Liver (tissue), 9 donors: ENCODE results near the gene PDXK. TPM values are rescaled to one million over a fixed set of nuclear protein-coding genes. Genes with fewer than 3 reads are reported as not detected.

Experiments
- DNase-seq: peaks from one replicate; pipeline ENCODE4 v3.0.0-alpha.2; 2017; ENCODE audit warnings: low spot score
- H3K27ac ChIP-seq, 2 donors: one replicate each; pipeline ENCODE4 v1.7.0; 2013; ENCODE audit warnings: inconsistent platforms in 2 of 2, low read length in 2 of 2, control low read depth in 1 of 2, low read depth in 1 of 2, mild to moderate bottlenecking in 1 of 2
- H3K27me3 ChIP-seq, 4 donors: one replicate each; pipeline versions ENCODE4 v1.6.1 to v1.7.0; 2013; ENCODE audit warnings: low read length in 3 of 4, inconsistent platforms in 1 of 4, mild to moderate bottlenecking in 1 of 4, moderate library complexity in 1 of 4; ENCODE audit not compliant: control insufficient read depth in 4 of 4, insufficient read depth in 4 of 4
- H3K36me3 ChIP-seq, 4 donors: one replicate each; pipeline versions ENCODE4 v1.6.1 to v1.7.0; 2013; ENCODE audit warnings: low read length in 3 of 4, mild to moderate bottlenecking in 3 of 4, low read depth in 1 of 4, moderate library complexity in 1 of 4; ENCODE audit not compliant: control insufficient read depth in 4 of 4, insufficient read depth in 3 of 4
- H3K4me1 ChIP-seq, 4 donors: one replicate each; pipeline versions ENCODE4 v1.6.1 to v1.7.0; 2013; ENCODE audit warnings: low read length in 3 of 4, mild to moderate bottlenecking in 3 of 4, moderate library complexity in 1 of 4; ENCODE audit not compliant: control insufficient read depth in 4 of 4, insufficient read depth in 4 of 4
- H3K4me3 ChIP-seq, 3 donors: one replicate each; pipeline versions ENCODE4 v1.6.1 to v1.7.0; 2013; ENCODE audit warnings: low read length in 3 of 3, control low read depth in 1 of 3, low read depth in 1 of 3, mild to moderate bottlenecking in 1 of 3
- H3K9ac ChIP-seq, 2 donors: one replicate each; pipeline ENCODE4 v1.7.0; 2013; ENCODE audit warnings: low read length in 2 of 2, mild to moderate bottlenecking in 2 of 2, moderate library complexity in 2 of 2, control low read depth in 1 of 2, low read depth in 1 of 2
- H3K9me3 ChIP-seq, 4 donors: one replicate each; pipeline versions ENCODE4 v1.6.1 to v1.7.0; 2013; ENCODE audit warnings: low read length in 3 of 4; ENCODE audit not compliant: control insufficient read depth in 4 of 4
- ATF3 ChIP-seq: IDR thresholded peaks from 2 replicates; pipeline ENCODE4 v1.6.1; 2016; ENCODE audit warnings: antibody characterized with exemption
- CTCF ChIP-seq: fragments of 150-350 bp; IDR thresholded peaks from 2 replicates; pipeline ENCODE4 v1.5.1; 2017; ENCODE audit warnings: improper control_type of control experiment, low read depth, low read length; ENCODE audit not compliant: missing input control
- EGR1 ChIP-seq, 2 donors: IDR thresholded peaks; 2 replicates each; pipeline ENCODE4 v1.6.1; 2016 to 2018; ENCODE audit warnings: antibody characterized with exemption in 2 of 2, low read depth in 2 of 2
- FOXA1 ChIP-seq: IDR thresholded peaks from 2 replicates; pipeline ENCODE4 v1.6.1; 2016; ENCODE audit warnings: antibody characterized with exemption
- FOXA2 ChIP-seq: IDR thresholded peaks from 2 replicates; pipeline ENCODE4 v1.6.1; 2016; ENCODE audit warnings: antibody characterized with exemption
- GABPA ChIP-seq, 2 donors: IDR thresholded peaks in 1 of 2; conservative IDR thresholded peaks in 1 of 2; 2 replicates each; pipeline ENCODE4 v1.6.1; 2016; ENCODE audit warnings: antibody characterized with exemption in 2 of 2, mild to moderate bottlenecking in 1 of 2, moderate library complexity in 1 of 2
- HNF4A ChIP-seq, 2 donors: conservative IDR thresholded peaks; 2 replicates each; pipeline ENCODE4 v1.6.1; 2016; ENCODE audit warnings: antibody characterized with exemption in 2 of 2, mild to moderate bottlenecking in 2 of 2
- JUND ChIP-seq, 2 donors: IDR thresholded peaks; 2 replicates each; pipeline ENCODE4 v1.6.1; 2016; ENCODE audit warnings: antibody characterized with exemption in 2 of 2
- MAX ChIP-seq: IDR thresholded peaks from 2 replicates; pipeline ENCODE4 v1.6.1; 2016; ENCODE audit warnings: antibody characterized with exemption
- NR2F2 ChIP-seq: IDR thresholded peaks from 2 replicates; pipeline ENCODE4 v1.6.1; 2016; ENCODE audit warnings: antibody characterized with exemption
- RAD21 ChIP-seq, 2 donors: IDR thresholded peaks; 2 replicates each; pipeline ENCODE4 v1.6.1; 2016; ENCODE audit warnings: antibody characterized with exemption in 2 of 2, mild to moderate bottlenecking in 2 of 2
- REST ChIP-seq: IDR thresholded peaks from 2 replicates; pipeline ENCODE4 v1.6.1; 2016; ENCODE audit warnings: antibody characterized with exemption, mild to moderate bottlenecking
- RXRA ChIP-seq, 2 donors: IDR thresholded peaks; 2 replicates each; pipeline ENCODE4 v1.6.1; 2017 to 2018; ENCODE audit warnings: antibody characterized with exemption in 2 of 2, mild to moderate bottlenecking in 1 of 2
- SP1 ChIP-seq: IDR thresholded peaks from 2 replicates; pipeline ENCODE4 v1.6.1; 2018; ENCODE audit warnings: antibody characterized with exemption, mild to moderate bottlenecking
- YY1 ChIP-seq: IDR thresholded peaks from 2 replicates; pipeline ENCODE4 v1.6.1; 2016; ENCODE audit warnings: antibody characterized with exemption, mild to moderate bottlenecking
- ZBTB33 ChIP-seq: IDR thresholded peaks from 2 replicates; pipeline ENCODE4 v1.6.1; 2016; ENCODE audit warnings: antibody characterized with exemption
- WGBS: extraction: QIAGEN DNeasy Blood & Tissue Kit; methylation state at CpG from one replicate; pipeline ENCODE4 v1.1.7; 2013; 5-methylcytosine and 5-hydroxymethylcytosine counted together
- polyA plus RNA-seq, 2 donors: library from polyadenylated mRNA; stranded (reverse) in 1 of 2; unstranded in 1 of 2; fragments of 200-250 nt in 1 of 2; fragments of >200 nt in 1 of 2; fragmentation: Nextera tagmentation in 1 of 2; extraction: Ambion mirVana in 1 of 2; gene quantifications; one replicate each; pipeline versions ENCODE4 v1.2.1 to v1.2.3, GENCODE V29; 2013 to 2015
- total RNA-seq, 2 donors: library from RNA; depleted of rRNA; stranded (reverse); fragments of >200 nt; gene quantifications; one replicate each; pipeline ENCODE4 v1.2.3, GENCODE V29; 2014
- donor health status: healthy.
- donor health status: healthy.
- donor health status: healthy.
- donor health status: healthy.
- donor health status: healthy.

The PDXK gene
- total and polyA plus RNA-seq, 4 donors, result 20.5 to 104 (median 34.9) TPM

GRCh38 chr21:43786807-43787440, 68.0 kb downstream of the PDXK start:
- no peak overlapping the region for H3K27ac ChIP-seq
- WGBS, result 96% methylated on average over 38 of the region's 38 CpGs

GRCh38 chr21:43789276-43790009, 70.5 kb downstream of the PDXK start, which contains the start of gene RRP1:
TSS of gene RRP1 (plus strand) at chr21:43789577. CDS start at chr21:43789630, 53 bp downstream.
- peak within 1 kb of the TSS; percentile 81 to 94 for H3K27ac ChIP-seq
- no peaks in the 10 kb centered on the region for H3K9me3 ChIP-seq
- H3K4me3 ChIP-seq, result peak within 1 kb of the TSS; percentile 53 to 92 (median 74)
- H3K9ac ChIP-seq, result peak within 1 kb of the TSS; percentile 81 to 94
- DNase-seq, result peak; percentile 96
- H3K27me3 ChIP-seq, result no peaks in the 10 kb centered on the region
- H3K36me3 ChIP-seq, result peaks cover 3 to 25% (median 8%) of the 10 kb centered on the region in 4 donors
- WGBS, result under 1% methylated on average over 83 of the region's 83 CpGs
- peaks cover 0 to 12% (median 10%) of the 10 kb centered on the region in 4 donors for H3K4me1 ChIP-seq
- TF ChIP-seq EGR1 (IDR thresholded peaks at IDR 0.05; ENCODE audit: low read depth in 2 of 2), result no peak
- TF ChIP-seq YY1, result no peak
- no peak for TF ChIP-seq SP1
- TF ChIP-seq RAD21 (IDR thresholded peaks at IDR 0.05), result peak in 1 of 2 donors; percentile 49
- TF ChIP-seq RXRA (IDR thresholded peaks at IDR 0.05), result no peak
- TF ChIP-seq HNF4A (conservative IDR thresholded peaks at IDR 0.05), result no peak
- TF ChIP-seq FOXA1, result no peak
- TF ChIP-seq REST, result no peak

More at GRCh38 chr21:43786807-43787440, 68.0 kb downstream of the PDXK start:
- Histone ChIP-seq H3K9me3 (no peaks in the 10 kb centered on the region), H3K9ac (no peak overlapping the region), H3K27me3 (no peaks in the 10 kb centered on the region), H3K4me1 (peaks cover 8 to 27% (median 22%) of the 10 kb centered on the region in 4 donors), H3K36me3 (peaks cover 0 to 3% (median 0%) of the 10 kb centered on the region in 4 donors), H3K4me3 (no peak overlapping the region)
- no peak for DNase-seq
- no peak for TF ChIP-seq RXRA (IDR thresholded peaks at IDR 0.05)
- no peak for TF ChIP-seq YY1
- no peak for TF ChIP-seq SP1
- no peak for TF ChIP-seq ZBTB33
- no peak for TF ChIP-seq CTCF
- no peak for TF ChIP-seq GABPA (IDR thresholded peaks at IDR 0.05 in 1 of 2, conservative IDR thresholded peaks at IDR 0.05 in 1 of 2)
- no peak for TF ChIP-seq HNF4A (conservative IDR thresholded peaks at IDR 0.05)
- TF ChIP-seq ATF3, result no peak
- no peak for TF ChIP-seq MAX
- TF ChIP-seq NR2F2, result no peak
- TF ChIP-seq EGR1 (IDR thresholded peaks at IDR 0.05; ENCODE audit: low read depth in 2 of 2), result no peak
- no peak for TF ChIP-seq JUND (IDR thresholded peaks at IDR 0.05)
- no peak for TF ChIP-seq FOXA2
- no peak for TF ChIP-seq RAD21 (IDR thresholded peaks at IDR 0.05)
